HG02970 (cell line): ENCODE measurements around the gene CLIP1.
"Not testable (repeated sequence)": the region's sequence is repeated elsewhere in the genome, so short reads cannot be mapped to it uniquely, and the experiment has no call there.

Source experiments
- ATAC-seq: cut with Tn5 transposase; IDR thresholded peaks from one replicate; pipeline ENCODE4 v1.9.1; 2021; ENCODE audit warnings: mild to moderate bottlenecking, moderate library complexity, moderate number of reproducible peaks; ENCODE audit not compliant: unreplicated experiment, low FRiP score

The CLIP1 gene

GRCh38 chr12:122399592-122400373 is 22.7 kb downstream of the CLIP1 start:
- ATAC-seq: no peak

- no peak for ATAC-seq
Observed at GRCh38 chr12:122399254-122399591, 23.2 kb downstream of the CLIP1 start.

GRCh38 chr12:122397981-122398380 is 24.5 kb downstream of the CLIP1 start:
- not testable (repeated sequence) for ATAC-seq

GRCh38 chr12:122395319-122395718 is 27.1 kb downstream of the CLIP1 start:
- no peak for ATAC-seq

GRCh38 chr12:122394626-122395194 is 27.8 kb downstream of the CLIP1 start:
- no peak for ATAC-seq

- ATAC-seq: no peak
Observed at GRCh38 chr12:122393817-122394216, 28.7 kb downstream of the CLIP1 start.

GRCh38 chr12:122392411-122392810 is 30.1 kb downstream of the CLIP1 start:
- ATAC-seq: no peak

GRCh38 chr12:122389677-122390076 is 32.8 kb downstream of the CLIP1 start:
- ATAC-seq: no peak

GRCh38 chr12:122387887-122388286 is 34.6 kb downstream of the CLIP1 start:
- ATAC-seq: no peak

- ATAC-seq: no peak
Observed at GRCh38 chr12:122385171-122386016, 37.1 kb downstream of the CLIP1 start.

- ATAC-seq: no peak
Observed at GRCh38 chr12:122382919-122383350, 39.5 kb downstream of the CLIP1 start.

- no peak for ATAC-seq
Observed at GRCh38 chr12:122381021-122381420, 41.4 kb downstream of the CLIP1 start.

- ATAC-seq: not testable (repeated sequence)
Observed at GRCh38 chr12:122376751-122377150, 45.7 kb downstream of the CLIP1 start.

- ATAC-seq: no peak
Observed at GRCh38 chr12:122374707-122375106, 47.8 kb downstream of the CLIP1 start.

- ATAC-seq: no peak
Observed at GRCh38 chr12:122371475-122372045, 50.9 kb downstream of the CLIP1 start.

GRCh38 chr12:122368361-122369073 is 54.0 kb downstream of the CLIP1 start:
- no peak for ATAC-seq

- ATAC-seq: not testable (repeated sequence)
Observed at GRCh38 chr12:122367632-122368031, 54.8 kb downstream of the CLIP1 start.

GRCh38 chr12:122366685-122367475 is 55.6 kb downstream of the CLIP1 start:
- no peak for ATAC-seq

- ATAC-seq: not testable (repeated sequence)
Observed at GRCh38 chr12:122365226-122365625, 57.2 kb downstream of the CLIP1 start.
